Activated CD4-positive, alpha-beta T cell treated with anti-CD3 and anti-CD28 coated beads for 36 hours (primary cell): Measurements from ENCODE around the gene CMIP. TPM values are rescaled to one million over a fixed set of nuclear protein-coding genes. Genes with fewer than 3 reads are reported as not detected.
A peak's percentile ranks its signal among the peaks of the same experiment; 100 is the strongest.

Experiments used
- ATAC-seq: fragments of 200-7000 bp; cut with Tn5 transposase; one replicate; pipeline ENCODE4 v1.10.0; 2021; ENCODE audit warnings: mild to moderate bottlenecking, moderate library complexity
- CTCF ChIA-PET: fragments of 350-600 bp; sonication (Branson Sonifier 250); formaldehyde crosslinking; loops from one replicate; lab custom pipeline; 2021; ENCODE audit warnings: antibody characterized with exemption; lab: Charles Lee
- POLR2A ChIA-PET: fragments of 350-600 bp; sonication (Branson Sonifier 250); formaldehyde crosslinking; loops from one replicate; lab custom pipeline; 2021; ENCODE audit warnings: antibody characterized with exemption, inconsistent platforms; lab: Charles Lee
- DNase-seq: peaks from one replicate; pipeline ENCODE4 v3.0.0-alpha.2; 2020
- H3K27ac Mint-ChIP-seq: one replicate; pipeline ENCODE4 v1.8.0; 2021; ENCODE audit warnings: mixed read lengths
- H3K27me3 Mint-ChIP-seq: one replicate; pipeline ENCODE4 v1.8.0; 2021; ENCODE audit warnings: mixed read lengths
- H3K36me3 Mint-ChIP-seq: one replicate; pipeline ENCODE4 v1.8.0; 2021; ENCODE audit warnings: low read depth, mixed read lengths
- H3K4me1 Mint-ChIP-seq: one replicate; pipeline ENCODE4 v1.8.0; 2021; ENCODE audit warnings: mixed read lengths
- H3K4me3 Mint-ChIP-seq: one replicate; pipeline ENCODE4 v1.8.0; 2021; ENCODE audit warnings: mild to moderate bottlenecking, moderate library complexity, mixed read lengths
- H3K9me3 Mint-ChIP-seq: one replicate; pipeline ENCODE4 v1.8.0; 2021; ENCODE audit warnings: low read depth, mixed read lengths
- intact Hi-C, 2 experiments: fragments of 100-400 bp; cut with DNase I in 1 of 2; cut with micrococcal nuclease in 1 of 2; formaldehyde crosslinking; loops; one replicate each; pipeline versions ENCODE4 v1.14.2 to v1.15.1; 2022 to 2024; cut with DNase I, micrococcal nuclease
- total RNA-seq, 2 experiments: library from RNA; stranded (reverse); gene quantifications; one replicate each; pipeline ENCODE4 v1.2.3, GENCODE V29; 2021

CMIP gene
- total RNA-seq, 2 experiments from 2014 or later = 39.1 to 40.3 TPM

GRCh38 chr16:81590714-81591544 is 146.3 kb downstream of the CMIP start:
- CTCF ChIA-PET = interaction anchor here (0.8 kb wide), 1 partner anchor 223 kb away, joined by 3 read pairs; no protein-coding TSS in a partner anchor

GRCh38 chr16:81591545-81591870 is 146.9 kb downstream of the CMIP start:
- no peak overlapping the region for H3K4me3 Mint-ChIP-seq
- no peaks in the 10 kb centered on the region for H3K27me3 Mint-ChIP-seq
- H3K36me3 Mint-ChIP-seq = peaks cover 2% of the 10 kb centered on the region
- POLR2A ChIA-PET = no interaction called here
- no peak overlapping the region for H3K27ac Mint-ChIP-seq
- intact Hi-C loops = no loop called here
- H3K9me3 Mint-ChIP-seq = no peaks in the 10 kb centered on the region
- ATAC-seq (no peak), DNase-seq (no peak)
- H3K4me1 Mint-ChIP-seq = peaks cover 20% of the 10 kb centered on the region
- CTCF ChIA-PET = no interaction called here

More at GRCh38 chr16:81590714-81591544, 146.3 kb downstream of the CMIP start:
- no peak for DNase-seq
- no peak overlapping the region for H3K4me3 Mint-ChIP-seq
- ATAC-seq = no peak
- intact Hi-C loops = no loop called here
- H3K27me3 Mint-ChIP-seq = no peaks in the 10 kb centered on the region
- POLR2A ChIA-PET = no interaction called here
- peaks cover 2% of the 10 kb centered on the region for H3K36me3 Mint-ChIP-seq
- H3K27ac Mint-ChIP-seq = no peak overlapping the region
- H3K4me1 Mint-ChIP-seq = peaks cover 14% of the 10 kb centered on the region
- H3K9me3 Mint-ChIP-seq = no peaks in the 10 kb centered on the region

GRCh38 chr16:81592353-81592866 is 147.8 kb downstream of the CMIP start:
- no peaks in the 10 kb centered on the region for H3K9me3 Mint-ChIP-seq
- intact Hi-C loops = no loop called here
- H3K36me3 Mint-ChIP-seq = peaks cover 2% of the 10 kb centered on the region
- ATAC-seq = no peak
- H3K4me3 Mint-ChIP-seq = no peak overlapping the region
- peaks cover 23% of the 10 kb centered on the region for H3K4me1 Mint-ChIP-seq
- H3K27ac Mint-ChIP-seq = no peak overlapping the region
- H3K27me3 Mint-ChIP-seq = no peaks in the 10 kb centered on the region
- no peak for DNase-seq
- ChIA-PET CTCF (interaction anchor here (0.7 kb wide), 1 partner anchor 1617 kb away, joined by 3 read pairs; no protein-coding TSS in a partner anchor), POLR2A (no interaction called here)

DNA sequence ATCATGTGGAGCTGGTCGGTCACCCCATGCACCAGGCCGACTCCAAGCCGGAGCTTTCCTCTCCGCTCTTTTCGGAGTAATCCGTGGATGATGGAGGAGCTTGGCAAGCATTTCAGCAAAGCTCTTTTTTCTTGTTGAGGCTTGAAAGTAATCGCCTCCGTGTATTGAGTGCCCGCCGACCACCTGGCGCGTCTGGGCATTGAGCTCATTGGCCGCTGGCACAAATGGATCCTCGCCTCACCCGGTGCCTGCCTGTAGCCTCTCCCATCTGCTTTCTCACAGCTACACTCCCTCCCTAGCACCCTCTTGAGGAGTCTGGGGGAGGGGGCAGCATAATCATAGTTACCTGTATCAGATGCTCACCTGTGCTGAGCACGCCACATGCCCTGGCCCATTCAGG is 148.9 kb downstream of the CMIP start:
- Mint-ChIP-seq H3K36me3 (no peaks in the 10 kb centered on the region), H3K9me3 (no peaks in the 10 kb centered on the region), H3K27ac (no peak overlapping the region), H3K27me3 (no peaks in the 10 kb centered on the region), H3K4me3 (no peak overlapping the region), H3K4me1 (peaks cover 24% of the 10 kb centered on the region)
- ChIA-PET POLR2A (no interaction called here), CTCF (interaction anchor here (0.6 kb wide), 1 partner anchor 503 kb away, joined by 3 read pairs; no protein-coding TSS in a partner anchor)
- ATAC-seq (no peak), DNase-seq (no peak)
- intact Hi-C loops = no loop called here

GRCh38 chr16:81595629-81596292 is 151.2 kb downstream of the CMIP start:
- no peak for DNase-seq
- peaks cover 22% of the 10 kb centered on the region for H3K4me1 Mint-ChIP-seq
- intact Hi-C loops = loop anchor here in 1 of 2 experiments (1.0 kb wide), 4 partner anchors 20 to 44 kb away; no protein-coding TSS in a partner anchor
- H3K36me3 Mint-ChIP-seq = no peaks in the 10 kb centered on the region
- H3K27me3 Mint-ChIP-seq = no peaks in the 10 kb centered on the region
- ATAC-seq = peak; percentile 69
- CTCF ChIA-PET = no interaction called here
- H3K9me3 Mint-ChIP-seq = no peaks in the 10 kb centered on the region
- POLR2A ChIA-PET = no interaction called here
- no peak overlapping the region for H3K4me3 Mint-ChIP-seq
- peak overlapping the region; percentile 51 for H3K27ac Mint-ChIP-seq

- no peak for DNase-seq
- Mint-ChIP-seq H3K4me1 (peaks cover 22% of the 10 kb centered on the region), H3K4me3 (no peak overlapping the region), H3K9me3 (no peaks in the 10 kb centered on the region), H3K36me3 (no peaks in the 10 kb centered on the region), H3K27ac (no peak overlapping the region), H3K27me3 (no peaks in the 10 kb centered on the region)
- no peak for ATAC-seq
- ChIA-PET CTCF (no interaction called here), POLR2A (no interaction called here)
- intact Hi-C loops = no loop called here
Measured at GRCh38 chr16:81597079-81597658, 152.6 kb downstream of the CMIP start.

GRCh38 chr16:81598083-81598482 is 153.5 kb downstream of the CMIP start:
- Mint-ChIP-seq H3K9me3 (no peaks in the 10 kb centered on the region), H3K36me3 (no peaks in the 10 kb centered on the region), H3K27ac (no peak overlapping the region), H3K4me1 (peaks cover 22% of the 10 kb centered on the region), H3K4me3 (no peak overlapping the region), H3K27me3 (no peaks in the 10 kb centered on the region)
- ChIA-PET POLR2A (no interaction called here), CTCF (no interaction called here)
- no peak for DNase-seq
- intact Hi-C loops = no loop called here
- ATAC-seq = no peak

GRCh38 chr16:81599034-81599744 is 154.6 kb downstream of the CMIP start:
- CTCF ChIA-PET = interaction anchor here (0.7 kb wide), 1 partner anchor 52 kb away, joined by 3 read pairs; no protein-coding TSS in a partner anchor
- Mint-ChIP-seq H3K27ac (no peak overlapping the region), H3K9me3 (no peaks in the 10 kb centered on the region), H3K27me3 (no peaks in the 10 kb centered on the region), H3K36me3 (no peaks in the 10 kb centered on the region), H3K4me1 (peaks cover 22% of the 10 kb centered on the region), H3K4me3 (no peak overlapping the region)
- no peak for ATAC-seq
- POLR2A ChIA-PET = no interaction called here
- intact Hi-C loops = no loop called here
- no peak for DNase-seq

DNA sequence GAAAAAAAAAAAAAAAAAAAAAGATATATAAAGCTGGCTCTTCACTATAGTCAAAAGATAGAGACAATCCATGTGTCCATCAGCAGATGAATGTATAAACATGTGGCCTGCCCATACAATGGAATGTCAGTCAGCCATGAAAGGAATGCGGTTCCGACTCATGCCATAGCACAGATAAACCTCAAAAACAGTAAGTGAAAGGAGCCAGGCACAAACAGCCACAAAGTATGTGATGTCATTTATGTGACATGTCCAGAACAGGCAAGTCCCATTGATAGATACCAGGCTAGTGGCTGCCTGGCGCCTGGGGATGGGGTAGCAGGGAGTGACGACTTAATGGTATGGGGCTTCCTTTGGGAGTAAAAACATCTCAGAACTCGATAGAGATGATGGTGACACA is 155.7 kb downstream of the CMIP start:
- peaks cover 18% of the 10 kb centered on the region for H3K4me1 Mint-ChIP-seq
- ChIA-PET CTCF (no interaction called here), POLR2A (no interaction called here)
- no peak for ATAC-seq
- no peak for DNase-seq
- H3K9me3 Mint-ChIP-seq = no peaks in the 10 kb centered on the region
- H3K4me3 Mint-ChIP-seq = no peak overlapping the region
- no peaks in the 10 kb centered on the region for H3K36me3 Mint-ChIP-seq
- intact Hi-C loops = no loop called here
- H3K27me3 Mint-ChIP-seq = no peaks in the 10 kb centered on the region
- no peak overlapping the region for H3K27ac Mint-ChIP-seq

GRCh38 chr16:81601008-81601428 is 156.4 kb downstream of the CMIP start:
- ATAC-seq (no peak), DNase-seq (no peak)
- no peaks in the 10 kb centered on the region for H3K36me3 Mint-ChIP-seq
- peaks cover 10% of the 10 kb centered on the region for H3K4me1 Mint-ChIP-seq
- intact Hi-C loops = no loop called here
- no peaks in the 10 kb centered on the region for H3K27me3 Mint-ChIP-seq
- H3K4me3 Mint-ChIP-seq = no peak overlapping the region
- H3K27ac Mint-ChIP-seq = no peak overlapping the region
- POLR2A ChIA-PET = no interaction called here
- no peaks in the 10 kb centered on the region for H3K9me3 Mint-ChIP-seq
- CTCF ChIA-PET = no interaction called here
